ENCODE measurements around the gene CDH23.

Gene CDH23

GRCh38 chr10:71572962-71573361, 176.2 kb downstream of the CDH23 start:
- DNase-seq, result no peak

- no peak for DNase-seq
These were observed 177.1 kb downstream of the CDH23 start for GRCh38 chr10:71573562-71574518.

DNA sequence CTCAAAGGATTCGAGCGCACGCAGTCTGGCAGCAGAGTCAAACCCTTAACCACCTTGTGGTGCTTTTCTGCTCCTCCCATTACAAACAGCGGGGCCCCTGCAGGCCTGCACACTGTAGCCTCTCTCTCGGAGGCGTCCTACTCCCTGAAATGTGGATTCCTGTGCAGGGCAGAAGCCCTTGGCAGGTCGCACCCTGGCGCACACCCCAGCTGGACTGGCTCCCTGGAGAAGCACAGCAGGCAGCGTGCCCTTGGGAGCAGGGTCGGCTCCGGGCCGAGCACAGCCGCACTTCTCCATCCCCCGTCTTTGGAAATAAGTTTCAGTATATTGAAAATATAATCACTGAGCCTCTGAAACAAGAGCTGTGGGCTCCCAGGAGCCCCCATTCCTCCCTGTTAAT, 178.7 kb downstream of the CDH23 start:
- no peak for DNase-seq

DNA sequence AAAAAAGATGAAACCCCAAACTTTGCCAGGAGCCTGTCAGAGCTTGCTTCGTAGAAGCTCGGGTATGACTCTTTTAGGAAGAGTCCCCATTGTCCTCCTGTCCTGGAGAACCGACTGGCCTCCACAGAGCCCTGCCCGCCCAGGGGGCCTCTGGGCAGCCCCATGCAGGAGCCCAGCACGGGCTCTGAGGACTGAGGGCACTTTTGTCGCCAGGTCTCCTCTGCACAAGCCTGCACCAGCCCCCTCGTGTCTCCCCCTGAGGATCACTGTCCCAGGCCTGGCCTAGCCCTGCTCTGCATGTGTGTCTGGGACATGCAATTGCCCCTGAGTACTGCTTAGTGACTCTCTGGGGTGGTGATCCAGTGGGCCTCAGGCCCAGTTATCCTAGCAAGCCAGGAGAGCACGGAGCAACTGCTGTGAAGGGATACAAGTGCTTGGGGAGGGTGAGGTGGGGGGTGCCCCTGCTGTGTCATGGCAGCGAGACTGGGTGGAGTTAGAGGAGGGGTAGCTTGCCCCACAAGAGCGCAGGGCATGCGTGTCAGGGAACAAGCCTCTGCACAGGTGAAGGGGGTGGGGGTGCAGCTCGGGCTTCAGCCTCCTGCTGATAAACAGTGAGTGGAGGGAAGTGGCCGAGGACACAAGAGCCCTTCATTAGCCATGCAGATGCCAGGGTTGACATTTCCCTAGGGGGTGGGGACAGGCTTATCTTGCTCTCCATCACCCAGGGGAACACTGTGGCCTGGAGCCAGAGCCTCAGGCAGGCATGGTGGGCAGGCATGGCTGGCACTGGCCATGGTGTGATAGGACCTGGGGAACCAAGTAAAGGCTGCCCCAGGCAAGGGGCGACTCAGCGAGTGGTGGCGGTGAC, 179.4 kb downstream of the CDH23 start:
- DNase-seq, result no peak

GRCh38 chr10:71576842-71577241, 180.1 kb downstream of the CDH23 start:
- DNase-seq, result no peak

- no peak for DNase-seq
These were observed 180.6 kb downstream of the CDH23 start for GRCh38 chr10:71577345-71577744.

GRCh38 chr10:71578069-71578468, 181.3 kb downstream of the CDH23 start:
- no peak for DNase-seq

- DNase-seq, result no peak
These were observed 182.9 kb downstream of the CDH23 start for GRCh38 chr10:71579668-71580067.

- no peak for DNase-seq
These were observed 183.7 kb downstream of the CDH23 start for GRCh38 chr10:71580415-71580814.

GRCh38 chr10:71580926-71581325, 184.2 kb downstream of the CDH23 start:
- no peak for DNase-seq

- no peak for DNase-seq
These were observed 184.7 kb downstream of the CDH23 start for GRCh38 chr10:71581376-71581775.

GRCh38 chr10:71582019-71582418, 185.3 kb downstream of the CDH23 start:
- DNase-seq, result no peak

DNA sequence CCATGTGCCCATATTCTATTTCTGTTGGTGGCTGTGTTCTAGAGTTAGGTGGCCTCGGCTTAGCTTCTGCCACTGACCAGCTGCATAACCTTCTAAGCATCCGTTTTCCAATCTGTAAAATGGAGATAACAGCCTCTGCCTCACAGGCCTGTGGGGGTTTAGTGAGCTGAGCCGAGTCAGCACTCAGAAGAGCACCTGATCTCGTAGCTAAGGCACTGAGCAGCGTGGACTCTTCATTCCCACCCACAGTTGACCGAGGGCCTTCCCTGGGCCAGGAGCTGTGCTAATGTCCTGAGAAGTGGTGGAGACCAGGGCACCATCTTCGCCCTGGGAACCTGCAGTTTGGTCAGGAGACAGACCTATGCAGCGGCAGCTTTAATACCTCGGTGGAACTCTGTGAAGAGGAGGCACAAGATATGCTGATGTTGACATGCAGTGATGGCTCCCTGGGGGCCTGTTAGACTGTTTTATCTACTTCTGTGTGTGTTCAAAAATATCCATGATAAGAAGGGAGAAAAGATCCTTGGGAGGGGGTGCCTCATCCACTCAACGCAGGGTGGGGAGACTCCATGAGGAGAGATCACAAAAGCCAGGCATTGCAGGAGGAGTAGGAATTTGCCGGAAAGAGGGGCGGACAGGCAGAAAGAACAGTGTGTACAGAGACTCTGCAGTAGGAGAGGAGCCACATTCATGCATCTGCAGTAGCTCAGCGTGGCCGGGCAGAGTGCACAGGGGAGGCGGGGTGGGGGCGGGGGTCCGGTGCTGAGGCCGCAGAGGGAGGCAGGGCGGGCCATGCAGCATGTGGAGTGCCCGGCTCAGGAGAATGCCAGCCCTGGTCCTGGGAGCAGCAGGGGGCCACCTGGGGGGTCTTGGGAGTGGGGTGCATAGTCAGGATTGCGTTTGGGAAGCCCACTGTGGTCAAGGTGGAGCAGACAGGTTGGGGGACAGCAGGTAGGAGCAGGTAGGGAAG, 186.1 kb downstream of the CDH23 start:
- DNase-seq, result no peak

- DNase-seq, result no peak
These were observed 187.7 kb downstream of the CDH23 start for GRCh38 chr10:71584461-71584860.

GRCh38 chr10:71584902-71585563, 188.3 kb downstream of the CDH23 start:
- DNase-seq, result no peak

- no peak for DNase-seq
These were observed 189.0 kb downstream of the CDH23 start for GRCh38 chr10:71585564-71586290.

DNA sequence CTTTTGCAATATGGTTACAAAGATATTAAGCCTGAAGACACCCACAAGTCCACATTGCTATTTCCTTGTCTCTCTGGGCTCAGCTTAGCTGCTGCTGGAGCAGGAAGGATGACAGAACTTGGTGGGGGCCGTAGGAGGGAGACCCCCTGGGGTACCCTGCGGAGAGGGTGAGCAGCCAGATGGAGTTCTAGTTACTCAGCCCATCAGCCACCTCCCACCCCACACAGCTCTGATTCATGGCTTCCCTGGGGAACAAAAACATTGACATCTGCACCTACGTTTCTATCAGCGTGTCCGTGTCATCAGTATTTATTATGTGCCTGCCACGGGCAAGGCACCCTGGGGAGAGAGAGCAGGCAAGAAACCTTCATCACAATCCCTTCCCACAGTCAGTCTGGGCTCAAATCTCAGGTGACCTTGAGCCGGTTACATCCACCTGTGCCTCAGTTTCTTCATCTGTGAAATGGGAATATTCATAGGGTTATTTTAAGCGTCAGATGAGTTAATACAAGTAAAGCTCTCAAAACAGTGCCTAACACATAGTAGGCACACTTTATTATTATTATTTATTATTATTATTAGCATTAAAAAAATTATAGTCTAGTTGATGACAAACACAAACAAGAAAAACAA, 191.3 kb downstream of the CDH23 start:
- no peak for DNase-seq

- DNase-seq, result no peak
These were observed 192.0 kb downstream of the CDH23 start for GRCh38 chr10:71588685-71589084.

DNA sequence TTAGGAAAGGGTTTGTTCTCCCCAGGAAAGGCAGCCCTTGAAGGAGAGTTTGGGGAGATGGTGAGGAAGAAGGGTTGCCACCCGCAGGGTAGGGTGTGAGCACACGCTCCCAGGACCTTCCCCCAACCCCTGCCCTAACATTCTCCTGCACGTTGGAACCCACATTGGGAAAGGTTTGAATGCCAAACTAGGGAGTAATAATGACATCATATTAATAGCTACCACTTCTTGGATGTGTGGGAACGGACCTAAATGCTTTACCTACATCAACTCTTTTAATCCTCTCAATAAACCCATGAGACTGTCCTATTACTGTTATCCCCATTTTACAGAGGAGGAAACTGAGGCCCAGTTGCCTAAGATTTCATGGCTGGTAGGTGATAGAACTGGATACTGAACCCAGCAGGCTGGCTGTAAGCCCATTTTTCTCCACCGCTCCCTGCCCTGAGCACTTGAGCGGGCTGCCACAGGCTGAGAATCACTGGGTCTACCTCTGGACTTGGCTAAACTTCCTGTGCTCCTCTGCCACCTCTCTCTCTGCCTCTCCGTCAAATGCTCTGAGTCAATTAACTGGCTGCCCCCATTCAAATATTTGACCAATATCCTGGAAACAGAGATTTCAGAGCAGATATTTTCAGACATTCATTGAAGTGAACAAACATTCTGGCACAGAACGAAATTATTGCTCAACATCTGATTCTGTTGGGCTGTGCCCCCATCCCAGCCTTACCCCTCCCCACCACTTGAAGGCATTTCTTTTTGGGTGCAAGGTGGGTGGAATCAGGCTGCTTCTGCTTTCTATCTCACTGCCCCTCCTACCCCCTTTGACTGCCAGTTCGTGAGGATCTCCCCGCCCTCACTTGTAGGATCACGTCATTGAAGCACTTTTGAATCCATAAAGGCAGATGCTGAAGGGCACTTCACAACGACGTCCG, 193.2 kb downstream of the CDH23 start:
- no peak for DNase-seq
